Measurements from ENCODE around the gene SIRPA. TPM values are rescaled to one million over a fixed set of nuclear protein-coding genes. Genes with fewer than 3 reads are reported as not detected.

The SIRPA gene
- total RNA-seq, 1 donor from 2014 or later, result 5.0 TPM

DNA sequence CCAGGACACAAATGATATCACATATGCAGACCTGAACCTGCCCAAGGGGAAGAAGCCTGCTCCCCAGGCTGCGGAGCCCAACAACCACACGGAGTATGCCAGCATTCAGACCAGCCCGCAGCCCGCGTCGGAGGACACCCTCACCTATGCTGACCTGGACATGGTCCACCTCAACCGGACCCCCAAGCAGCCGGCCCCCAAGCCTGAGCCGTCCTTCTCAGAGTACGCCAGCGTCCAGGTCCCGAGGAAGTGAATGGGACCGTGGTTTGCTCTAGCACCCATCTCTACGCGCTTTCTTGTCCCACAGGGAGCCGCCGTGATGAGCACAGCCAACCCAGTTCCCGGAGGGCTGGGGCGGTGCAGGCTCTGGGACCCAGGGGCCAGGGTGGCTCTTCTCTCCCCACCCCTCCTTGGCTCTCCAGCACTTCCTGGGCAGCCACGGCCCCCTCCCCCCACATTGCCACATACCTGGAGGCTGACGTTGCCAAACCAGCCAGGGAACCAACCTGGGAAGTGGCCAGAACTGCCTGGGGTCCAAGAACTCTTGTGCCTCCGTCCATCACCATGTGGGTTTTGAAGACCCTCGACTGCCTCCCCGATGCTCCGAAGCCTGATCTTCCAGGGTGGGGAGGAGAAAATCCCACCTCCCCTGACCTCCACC, 42.2 kb downstream of the SIRPA start:
- DNase-seq (ENCODE audit: low read depth) (no peak), FAIRE-seq (peak; percentile 77)
- H3K4me3 ChIP-seq (ENCODE audit: low read depth, low read length), result no peak overlapping the region
- peaks cover 6% of the 10 kb centered on the region for H3K36me3 ChIP-seq (ENCODE audit: control insufficient read depth, insufficient read depth, low read length)
- TF ChIP-seq, protein P1, sequence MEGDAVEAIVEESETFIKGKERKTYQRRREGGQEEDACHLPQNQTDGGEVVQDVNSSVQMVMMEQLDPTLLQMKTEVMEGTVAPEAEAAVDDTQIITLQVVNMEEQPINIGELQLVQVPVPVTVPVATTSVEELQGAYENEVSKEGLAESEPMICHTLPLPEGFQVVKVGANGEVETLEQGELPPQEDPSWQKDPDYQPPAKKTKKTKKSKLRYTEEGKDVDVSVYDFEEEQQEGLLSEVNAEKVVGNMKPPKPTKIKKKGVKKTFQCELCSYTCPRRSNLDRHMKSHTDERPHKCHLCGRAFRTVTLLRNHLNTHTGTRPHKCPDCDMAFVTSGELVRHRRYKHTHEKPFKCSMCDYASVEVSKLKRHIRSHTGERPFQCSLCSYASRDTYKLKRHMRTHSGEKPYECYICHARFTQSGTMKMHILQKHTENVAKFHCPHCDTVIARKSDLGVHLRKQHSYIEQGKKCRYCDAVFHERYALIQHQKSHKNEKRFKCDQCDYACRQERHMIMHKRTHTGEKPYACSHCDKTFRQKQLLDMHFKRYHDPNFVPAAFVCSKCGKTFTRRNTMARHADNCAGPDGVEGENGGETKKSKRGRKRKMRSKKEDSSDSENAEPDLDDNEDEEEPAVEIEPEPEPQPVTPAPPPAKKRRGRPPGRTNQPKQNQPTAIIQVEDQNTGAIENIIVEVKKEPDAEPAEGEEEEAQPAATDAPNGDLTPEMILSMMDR (IDR thresholded peaks at IDR 0.05; ENCODE audit: insufficient read depth, low read length, severe bottlenecking), result no peak
- no peaks in the 10 kb centered on the region for H3K27me3 ChIP-seq (ENCODE audit: control insufficient read depth, insufficient read depth, low read length)

- DNase-seq (ENCODE audit: low read depth) (no peak), FAIRE-seq (peak; percentile 47)
- TF ChIP-seq, protein P1 (IDR thresholded peaks at IDR 0.05; ENCODE audit: insufficient read depth, low read length, severe bottlenecking), result no peak
- Histone ChIP-seq H3K36me3 (ENCODE audit: control insufficient read depth, insufficient read depth, low read length) (peaks cover 6% of the 10 kb centered on the region), H3K4me3 (ENCODE audit: low read depth, low read length) (no peak overlapping the region), H3K27me3 (ENCODE audit: control insufficient read depth, insufficient read depth, low read length) (no peaks in the 10 kb centered on the region)
These were observed 43.5 kb downstream of the SIRPA start for GRCh38 chr20:1938464-1939269.

DNA sequence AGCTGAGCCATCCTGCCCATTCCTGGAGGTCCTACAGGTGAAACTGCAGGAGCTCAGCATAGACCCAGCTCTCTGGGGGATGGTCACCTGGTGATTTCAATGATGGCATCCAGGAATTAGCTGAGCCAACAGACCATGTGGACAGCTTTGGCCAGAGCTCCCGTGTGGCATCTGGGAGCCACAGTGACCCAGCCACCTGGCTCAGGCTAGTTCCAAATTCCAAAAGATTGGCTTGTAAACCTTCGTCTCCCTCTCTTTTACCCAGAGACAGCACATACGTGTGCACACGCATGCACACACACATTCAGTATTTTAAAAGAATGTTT, 44.0 kb downstream of the SIRPA start:
- TF ChIP-seq, protein P1 (IDR thresholded peaks at IDR 0.05; ENCODE audit: insufficient read depth, low read length, severe bottlenecking), result no peak
- H3K36me3 ChIP-seq (ENCODE audit: control insufficient read depth, insufficient read depth, low read length), result peaks cover 6% of the 10 kb centered on the region
- DNase-seq (ENCODE audit: low read depth), result no peak

GRCh38 chr20:1940581-1940980, 45.4 kb downstream of the SIRPA start:
- H3K27me3 ChIP-seq (ENCODE audit: control insufficient read depth, insufficient read depth, low read length), result no peaks in the 10 kb centered on the region
- DNase-seq (ENCODE audit: low read depth), result peak; percentile 46
- TF ChIP-seq, protein P1 (IDR thresholded peaks at IDR 0.05; ENCODE audit: insufficient read depth, low read length, severe bottlenecking), result no peak
- H3K4me3 ChIP-seq (ENCODE audit: low read depth, low read length), result no peak overlapping the region
- H3K36me3 ChIP-seq (ENCODE audit: control insufficient read depth, insufficient read depth, low read length), result peaks cover 5% of the 10 kb centered on the region
- FAIRE-seq, result no peak

More for the DNA sequence above, 44.0 kb downstream of the SIRPA start:
- peak; percentile 73 for FAIRE-seq
- Histone ChIP-seq H3K4me3 (ENCODE audit: low read depth, low read length) (no peak overlapping the region), H3K27me3 (ENCODE audit: control insufficient read depth, insufficient read depth, low read length) (no peaks in the 10 kb centered on the region)

DNA sequence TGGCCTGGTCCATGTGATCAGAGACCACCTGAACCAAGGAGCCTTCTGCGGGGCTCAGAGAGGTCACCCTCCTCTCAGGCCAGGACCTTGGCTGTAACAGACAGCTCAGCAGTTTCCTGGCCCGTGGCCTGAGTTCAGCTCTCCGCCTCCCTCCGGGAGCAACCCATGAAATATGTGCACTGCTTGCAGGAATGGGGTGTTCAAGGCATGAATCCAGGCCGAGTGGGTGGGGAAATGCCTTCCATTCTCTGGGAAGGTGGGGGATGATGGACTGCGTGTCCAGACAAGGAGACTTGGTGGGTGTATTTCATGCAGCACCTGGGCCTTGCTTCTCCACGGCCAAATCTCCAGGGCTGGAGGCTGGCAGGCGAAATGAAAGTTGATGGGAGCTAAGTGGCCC, 46.0 kb downstream of the SIRPA start:
- no peak for FAIRE-seq
- peak; percentile 98 for DNase-seq (ENCODE audit: low read depth)
- Histone ChIP-seq H3K36me3 (ENCODE audit: control insufficient read depth, insufficient read depth, low read length) (peaks cover 3% of the 10 kb centered on the region), H3K27me3 (ENCODE audit: control insufficient read depth, insufficient read depth, low read length) (no peaks in the 10 kb centered on the region), H3K4me3 (ENCODE audit: low read depth, low read length) (no peak overlapping the region)
- TF ChIP-seq, protein P1 (IDR thresholded peaks at IDR 0.05; ENCODE audit: insufficient read depth, low read length, severe bottlenecking), result no peak
